Mucosa of descending colon (tissue), 3 donors: Measurements from ENCODE around the gene TATDN3. TPM values are rescaled to one million over a fixed set of nuclear protein-coding genes. Genes with fewer than 3 reads are reported as not detected.

Experiments used
- ATAC-seq: fragments of 200-7000 bp; cut with Tn5 transposase; one replicate; pipeline ENCODE4 v1.9.1; 2020; ENCODE audit warnings: mild to moderate bottlenecking, moderate library complexity
- DNase-seq, 3 donors: peaks; one replicate each; pipeline ENCODE4 v3.0.0-alpha.2; 2020
- H3K36me3 ChIP-seq: fragments of 200-600 bp; one replicate; pipeline ENCODE4 v1.8.0; 2021; ENCODE audit warnings: low read depth, mild to moderate bottlenecking
- H3K4me1 ChIP-seq: fragments of 200-600 bp; one replicate; pipeline ENCODE4 v1.8.0; 2021; ENCODE audit warnings: low read depth, mild to moderate bottlenecking
- H3K4me3 ChIP-seq: fragments of 200-600 bp; one replicate; pipeline ENCODE4 v1.8.0; 2021; ENCODE audit warnings: mild to moderate bottlenecking
- H3K9me3 ChIP-seq: fragments of 200-600 bp; one replicate; pipeline ENCODE4 v1.8.0; 2021; ENCODE audit warnings: mild to moderate bottlenecking
- CTCF ChIP-seq: fragments of 200-600 bp; IDR thresholded peaks from one replicate; pipeline ENCODE4 v1.8.0; 2022; ENCODE audit warnings: antibody characterized with exemption, mild to moderate bottlenecking
- intact Hi-C, 2 donors: fragments of 100-400 bp; cut with DNase I in 1 of 2; cut with micrococcal nuclease in 1 of 2; formaldehyde crosslinking; loops; one replicate each; pipeline versions ENCODE4 v1.11.0 to v1.11.1; 2022; cut with DNase I, micrococcal nuclease
- total RNA-seq, 3 donors: library from RNA; stranded (reverse); fragmentation: NEBNext Ultra II Directional in 2 of 3; extraction: Animal tissue kit (Norgen Biotek cat#: 25700) in 2 of 3; gene quantifications; one replicate each; pipeline versions ENCODE4 v1.2.1 to v1.2.4, GENCODE V29; 2021 to 2023
- donor health status: DM: no; HTN: no; CAD: no; lungs with moderate emphysema.
- donor health status: DM: no; HTN: no; CAD: no.
- donor health status: DM: no; HTN: yes; CAD: no.

Gene TATDN3
- total RNA-seq, 3 donors from 2014 or later: 9.2 to 10.8 (median 10.5) TPM

- no peaks in the 10 kb centered on the region for H3K9me3 ChIP-seq
- H3K36me3 ChIP-seq: no peaks in the 10 kb centered on the region
- ATAC-seq (peak; percentile 34), DNase-seq (no peak)
- H3K4me3 ChIP-seq: no peak overlapping the region
- no peak for TF ChIP-seq CTCF
- no peaks in the 10 kb centered on the region for H3K4me1 ChIP-seq
- intact Hi-C loops: no loop called here
Observed at GRCh38 chr1:212752252-212752933, 39.3 kb upstream of the TATDN3 start.

GRCh38 chr1:212752934-212753497, 38.7 kb upstream of the TATDN3 start:
- no peak overlapping the region for H3K4me3 ChIP-seq
- DNase-seq (no peak), ATAC-seq (no peak)
- no peaks in the 10 kb centered on the region for H3K4me1 ChIP-seq
- TF ChIP-seq CTCF: no peak
- no peaks in the 10 kb centered on the region for H3K9me3 ChIP-seq
- intact Hi-C loops: no loop called here
- no peaks in the 10 kb centered on the region for H3K36me3 ChIP-seq

GRCh38 chr1:212753749-212754148, 37.9 kb upstream of the TATDN3 start:
- Histone ChIP-seq H3K36me3 (no peaks in the 10 kb centered on the region), H3K9me3 (no peaks in the 10 kb centered on the region), H3K4me1 (no peaks in the 10 kb centered on the region), H3K4me3 (no peak overlapping the region)
- no peak for DNase-seq
- ATAC-seq: no peak
- TF ChIP-seq CTCF: no peak
- intact Hi-C loops: no loop called here

GRCh38 chr1:212754193-212754592, 37.5 kb upstream of the TATDN3 start:
- intact Hi-C loops: no loop called here
- no peaks in the 10 kb centered on the region for H3K36me3 ChIP-seq
- no peak overlapping the region for H3K4me3 ChIP-seq
- DNase-seq (no peak), ATAC-seq (no peak)
- H3K4me1 ChIP-seq: no peaks in the 10 kb centered on the region
- no peak for TF ChIP-seq CTCF
- no peaks in the 10 kb centered on the region for H3K9me3 ChIP-seq

- intact Hi-C loops: no loop called here
- no peak for TF ChIP-seq CTCF
- Histone ChIP-seq H3K9me3 (no peaks in the 10 kb centered on the region), H3K4me1 (no peaks in the 10 kb centered on the region), H3K36me3 (no peaks in the 10 kb centered on the region), H3K4me3 (no peak overlapping the region)
- DNase-seq (no peak), ATAC-seq (no peak)
Observed at GRCh38 chr1:212754680-212755079, 37.0 kb upstream of the TATDN3 start.
